HG03460 (cell line): Measurements from ENCODE around the gene CPNE6.

Source experiments
- ATAC-seq: cut with Tn5 transposase; IDR thresholded peaks from one replicate; pipeline ENCODE4 v1.9.1; 2021; ENCODE audit not compliant: unreplicated experiment

Gene CPNE6

DNA sequence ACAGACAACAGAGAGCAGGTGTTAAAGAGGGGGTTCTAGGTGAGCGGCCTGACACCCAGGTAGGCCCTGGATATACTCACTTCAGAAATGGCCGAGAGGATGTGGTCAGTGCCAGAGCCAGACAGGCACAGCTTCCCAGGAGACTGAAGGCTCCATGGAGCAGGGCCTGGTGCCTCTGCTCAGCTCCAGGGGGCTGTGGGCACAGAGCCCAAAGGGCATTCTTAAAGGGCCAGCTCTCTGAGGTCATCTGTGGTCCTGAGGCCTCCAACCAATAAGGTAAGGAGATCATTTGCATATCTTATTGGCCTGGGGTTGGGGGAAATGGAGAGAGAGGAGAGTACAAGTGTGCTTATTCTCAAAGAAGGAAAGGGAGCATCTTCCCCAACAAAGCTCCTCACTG, 13.1 kb downstream of the CPNE6 start:
- ATAC-seq: no peak

DNA sequence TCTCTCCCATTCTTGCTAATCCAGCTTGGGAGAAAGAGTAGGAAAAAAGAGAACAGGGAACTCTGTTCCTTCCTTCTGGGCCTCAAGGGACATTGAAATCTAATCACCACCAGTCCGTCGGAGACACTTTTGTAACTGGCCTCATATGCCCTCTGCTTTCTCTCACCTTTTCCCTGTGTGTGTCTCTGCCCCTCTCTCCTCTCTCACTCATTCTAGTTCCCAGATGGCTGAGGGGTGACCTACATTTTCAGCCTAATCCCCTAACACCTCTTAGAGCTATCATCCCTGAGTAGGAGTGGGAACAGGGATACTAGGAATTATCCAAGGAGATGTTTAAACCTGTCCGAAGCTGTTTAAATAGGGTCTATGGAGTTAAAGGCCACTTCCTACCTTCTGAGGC, 13.9 kb downstream of the CPNE6 start:
- no peak for ATAC-seq

DNA sequence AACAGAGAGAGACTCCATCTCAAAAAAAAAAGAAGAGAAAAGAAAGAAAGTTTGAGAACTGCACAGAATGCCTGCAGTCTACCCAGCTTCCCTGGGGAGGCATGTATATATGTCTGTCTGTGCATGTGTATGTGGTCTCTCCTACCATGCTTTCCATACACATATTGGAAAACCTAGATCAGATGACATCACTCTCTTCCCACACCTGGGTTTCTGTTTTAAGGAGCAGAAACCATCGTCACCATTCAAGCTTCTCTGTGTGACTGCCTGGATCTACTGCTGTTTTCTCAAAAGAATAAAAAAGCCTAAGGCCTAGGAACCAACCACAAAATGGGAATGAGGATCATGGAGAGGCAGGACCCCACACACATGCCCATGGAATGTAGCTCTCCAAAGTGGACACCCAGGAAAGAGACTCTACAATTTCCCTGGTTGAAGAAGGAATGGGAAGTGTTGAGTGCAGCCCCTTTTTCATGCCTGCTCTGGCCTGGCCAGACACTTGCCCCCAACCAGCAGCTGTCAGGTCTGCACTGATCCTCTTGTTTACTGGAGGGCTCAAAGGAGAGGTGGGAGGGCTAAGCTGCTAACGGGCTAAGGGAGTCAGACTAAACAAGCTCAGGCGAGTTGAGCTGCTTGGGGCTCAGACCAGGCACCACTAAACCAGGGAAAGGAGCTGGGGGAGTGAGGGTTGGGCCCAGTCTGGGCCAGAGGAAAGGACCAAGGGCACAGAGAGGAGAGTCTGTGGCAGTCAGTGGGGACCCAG, 15.0 kb downstream of the CPNE6 start:
- ATAC-seq: no peak

DNA sequence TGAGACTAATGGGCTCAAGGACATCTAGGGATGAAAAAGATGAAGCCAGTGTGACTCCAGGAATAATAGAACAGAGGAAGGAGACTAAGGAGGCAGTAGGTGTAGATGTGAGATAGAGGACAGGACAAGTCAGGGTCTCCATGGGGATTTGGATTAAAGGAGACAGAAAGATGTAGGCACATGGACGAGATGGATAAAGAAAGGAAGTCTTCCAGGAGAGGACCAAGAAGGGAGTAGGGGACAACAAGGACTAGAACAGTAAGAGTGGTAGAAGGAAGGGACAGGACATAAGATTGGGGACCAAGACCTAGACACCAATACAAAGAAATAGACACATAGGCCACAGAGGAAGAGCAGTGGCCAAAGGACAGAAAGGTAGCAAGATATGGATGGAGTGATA, 15.6 kb downstream of the CPNE6 start:
- no peak for ATAC-seq

DNA sequence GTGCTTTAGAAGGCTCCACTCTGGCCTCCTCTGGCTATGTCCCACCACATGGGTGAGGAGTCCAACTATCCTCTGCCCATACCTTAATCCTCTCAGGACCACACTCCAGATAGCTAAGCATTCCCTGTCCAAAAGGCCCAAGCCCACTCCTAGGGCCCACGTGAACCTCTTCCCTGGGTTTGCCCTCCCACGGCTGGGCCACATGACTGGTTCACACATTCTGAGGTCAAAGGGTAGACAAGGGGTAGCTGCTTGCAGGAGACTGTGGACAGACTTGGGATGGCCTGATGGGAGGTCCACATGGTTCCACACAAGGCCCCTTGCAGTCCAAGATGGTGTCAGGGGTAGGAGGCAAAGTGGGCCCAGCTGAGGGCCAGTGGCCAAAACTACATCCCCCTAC, 16.7 kb downstream of the CPNE6 start:
- ATAC-seq: no peak

DNA sequence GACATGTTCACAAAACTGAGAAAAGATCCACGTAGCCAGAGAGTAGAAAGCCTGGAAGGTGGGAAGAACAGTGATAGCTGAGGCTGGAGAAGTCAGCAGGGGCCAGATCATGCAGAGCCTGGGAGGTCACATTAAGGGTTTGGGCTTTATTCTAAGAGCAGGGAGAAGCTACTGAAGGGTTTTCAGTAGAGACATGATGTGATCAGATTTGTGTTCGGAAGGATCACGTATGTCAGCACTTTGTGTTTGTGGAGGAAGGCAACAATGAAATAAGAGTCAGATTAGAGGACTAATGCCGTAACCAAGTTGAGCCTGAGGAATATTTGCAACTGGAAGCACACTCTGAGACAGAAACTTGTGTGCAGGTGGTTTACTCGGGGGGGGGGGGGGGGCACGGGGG, 18.5 kb downstream of the CPNE6 start:
- ATAC-seq: no peak

DNA sequence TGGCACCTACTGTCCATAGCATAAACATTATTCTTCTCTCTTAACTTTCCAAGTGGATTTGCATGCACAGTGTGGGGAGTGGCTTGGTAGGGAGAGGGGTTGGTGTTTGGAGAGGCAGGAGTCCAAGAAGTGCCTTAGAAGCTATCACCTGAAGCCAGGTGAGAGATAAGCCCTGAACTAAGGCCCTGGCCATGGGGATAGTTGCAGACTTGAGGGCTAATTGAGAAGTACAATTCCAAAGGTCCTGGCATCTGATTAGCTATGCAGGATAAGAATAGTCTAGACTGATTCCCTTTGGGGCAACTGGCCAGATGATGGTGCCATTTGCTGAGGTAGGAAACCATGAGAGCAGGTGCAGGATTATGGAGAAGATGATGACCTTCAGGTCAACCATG, 20.7 kb downstream of the CPNE6 start:
- no peak for ATAC-seq

DNA sequence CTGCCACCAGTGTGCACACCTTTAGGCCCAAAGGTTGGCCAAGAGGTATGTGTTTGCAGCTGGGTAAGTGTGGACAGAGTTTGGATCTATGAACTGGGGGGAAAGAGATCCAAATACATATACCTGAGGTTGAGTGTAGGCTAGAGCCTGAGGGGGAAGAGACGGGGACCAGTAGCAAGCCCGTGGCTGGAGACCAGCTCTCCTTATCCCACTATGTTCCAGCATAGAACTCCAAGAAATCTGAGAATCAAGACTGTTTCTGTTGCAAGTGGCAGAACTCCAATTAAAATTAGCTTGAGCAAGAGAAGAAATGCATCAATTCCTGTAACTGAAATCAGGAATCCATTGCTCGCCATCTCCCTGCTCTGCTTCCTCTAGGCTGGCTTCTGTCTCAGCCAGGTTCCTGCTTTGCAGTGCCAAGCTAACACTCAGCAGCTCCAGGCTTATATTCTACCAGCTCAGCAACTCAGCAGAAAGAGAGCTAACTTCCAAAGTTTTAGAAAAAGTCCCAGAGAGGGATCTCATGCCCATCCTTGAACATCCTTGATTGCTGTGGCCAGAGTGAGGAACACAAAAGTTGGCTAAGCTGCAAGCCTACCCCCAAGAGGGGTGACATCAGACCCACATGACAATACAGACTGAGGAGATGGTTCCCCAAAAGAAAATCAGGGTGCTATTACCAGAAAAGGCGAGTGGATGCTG, 21.3 kb downstream of the CPNE6 start:
- ATAC-seq: no peak

DNA sequence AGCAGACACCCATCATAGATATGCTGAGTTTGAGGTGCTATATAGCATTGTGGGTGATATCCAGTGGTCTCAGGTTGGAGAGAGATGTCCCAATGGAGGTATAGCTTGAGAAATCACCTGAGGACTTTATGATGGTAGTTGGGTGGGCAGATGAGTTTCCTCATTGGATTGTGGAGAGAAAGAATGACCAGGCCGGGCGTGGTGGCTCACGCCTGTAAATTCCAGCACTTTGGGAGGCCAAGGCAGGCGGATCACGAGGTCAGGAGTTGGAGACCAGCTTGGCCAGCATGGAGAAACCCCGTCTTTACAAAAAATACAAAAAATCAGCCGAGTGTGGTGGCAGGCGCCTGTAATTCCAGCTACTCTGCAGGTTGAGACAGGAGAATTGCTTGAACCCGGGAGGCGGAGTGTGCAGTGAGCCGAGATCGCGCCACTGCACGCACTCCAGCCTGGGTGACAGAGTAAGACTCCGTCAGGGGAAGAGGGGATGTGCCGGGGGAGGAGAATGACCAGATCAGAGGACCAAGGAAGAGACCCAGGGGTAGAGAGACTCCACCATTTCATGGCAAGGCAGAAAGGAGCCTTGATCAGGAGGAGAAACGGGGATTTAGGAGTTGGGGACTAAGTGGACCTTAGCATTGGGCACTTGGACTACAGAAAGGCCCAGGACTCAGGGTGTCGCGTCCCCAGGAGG, 22.0 kb downstream of the CPNE6 start:
- ATAC-seq: no peak

DNA sequence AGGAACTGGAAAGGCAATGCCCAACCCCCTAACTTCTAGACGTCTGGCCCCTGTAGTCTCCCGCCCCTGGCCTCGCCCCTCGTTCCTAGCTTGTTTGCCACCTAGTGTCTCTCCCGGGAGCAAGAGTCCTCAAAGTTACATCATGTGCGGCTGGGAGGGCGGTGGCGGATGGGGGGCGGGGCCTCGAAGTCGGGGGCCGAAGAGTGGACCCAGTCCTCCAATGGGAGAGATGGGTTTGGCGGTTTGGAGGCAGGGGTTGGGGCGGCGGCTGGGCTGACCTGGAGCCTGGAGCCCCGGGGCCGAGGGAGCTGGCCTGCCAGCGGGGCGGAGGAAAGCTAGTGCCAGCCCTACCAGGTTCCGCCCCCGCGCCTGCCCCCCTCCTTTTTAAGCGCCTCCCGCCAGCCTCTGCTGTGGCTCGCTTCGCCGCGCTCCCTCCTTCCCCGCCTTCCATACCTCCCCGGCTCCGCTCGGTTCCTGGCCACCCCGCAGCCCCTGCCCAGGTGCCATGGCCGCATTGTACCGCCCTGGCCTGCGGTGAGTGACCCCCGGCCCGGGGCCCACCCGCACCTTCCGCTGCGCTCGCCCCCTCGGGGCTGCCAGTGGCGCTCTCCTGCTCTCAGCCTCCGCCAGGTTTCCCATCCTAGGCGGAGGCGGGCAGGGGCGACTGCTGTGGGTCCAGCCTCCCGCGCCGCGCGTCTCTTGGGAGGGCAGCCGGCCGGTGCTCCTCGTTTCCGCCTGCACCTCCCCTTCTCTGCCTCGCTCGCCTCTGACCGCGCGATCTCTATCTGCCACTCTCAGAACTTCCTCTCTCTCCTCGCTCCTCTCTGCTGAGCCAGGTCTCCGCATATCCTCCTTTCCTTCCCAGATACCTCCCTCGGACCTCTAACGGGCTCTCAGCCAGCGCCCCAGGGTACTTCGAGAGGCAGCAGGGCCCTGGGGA, 22.8 kb downstream of the CPNE6 start, which contains the start of gene PCK2:
Gene PCK2, plus strand, starts transcription at position 411 of the 940 bp plus-strand sequence. Its CDS starts 95 bp downstream, at position 506.
- ATAC-seq: peak; percentile 46

DNA sequence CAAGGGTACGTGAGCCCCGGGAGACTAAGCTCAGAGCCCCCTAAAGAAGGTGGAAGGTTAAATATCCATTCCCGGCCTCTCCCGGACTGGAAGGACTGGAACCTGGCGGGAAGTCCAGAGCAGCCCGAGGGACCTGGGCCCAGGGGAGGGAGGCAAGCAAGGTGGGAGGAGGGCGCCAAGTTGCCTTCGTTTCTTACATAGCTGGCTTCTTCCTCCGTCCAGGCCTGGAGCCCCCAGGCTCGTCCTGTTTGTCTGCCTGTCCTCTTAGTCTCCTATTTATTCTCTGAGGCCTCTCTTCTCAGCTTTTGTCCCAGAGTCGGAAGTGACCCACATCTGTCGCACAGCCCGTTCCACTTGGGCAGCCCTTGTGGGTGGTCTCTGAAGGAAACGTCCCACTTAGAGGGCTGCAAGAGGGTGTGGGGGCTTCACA, 23.5 kb downstream of the CPNE6 start:
- ATAC-seq: no peak

DNA sequence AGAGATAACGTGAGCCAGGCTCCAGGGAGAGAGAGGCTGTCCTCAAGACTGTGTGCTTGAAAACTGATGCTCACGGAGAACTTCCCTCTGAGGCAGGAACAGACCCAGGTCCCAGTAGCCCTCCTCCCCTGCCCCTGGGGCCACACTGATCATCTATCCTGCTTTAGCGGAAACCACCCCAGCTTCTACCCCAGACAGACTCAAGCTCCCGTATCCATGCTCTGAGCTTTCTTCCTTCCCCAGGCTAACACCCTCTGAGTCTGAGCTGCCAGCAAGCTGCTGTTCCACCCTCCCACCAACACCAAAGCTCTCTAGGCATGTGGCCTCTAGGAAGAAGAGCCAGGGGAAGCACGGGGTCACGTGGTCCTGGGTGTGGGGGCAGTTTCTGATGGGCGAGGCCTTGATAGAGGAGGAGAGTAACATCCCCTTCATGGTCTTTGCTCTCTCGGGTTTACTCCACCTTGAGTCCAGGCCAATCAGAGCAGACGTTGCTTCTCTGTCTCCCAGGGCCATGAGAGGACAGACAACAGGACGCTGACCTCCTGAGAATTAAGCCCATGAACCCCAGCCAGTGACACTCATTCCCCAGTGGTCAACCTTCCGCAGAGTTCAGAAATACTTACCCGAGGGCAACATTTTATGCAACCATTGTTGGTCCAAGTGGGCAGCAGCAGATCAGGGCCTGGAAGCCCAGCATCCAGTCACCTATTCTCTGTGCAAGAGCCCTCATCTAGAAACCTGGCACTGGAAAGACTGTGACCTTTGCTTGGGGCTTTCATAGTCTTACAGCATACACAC, 24.1 kb downstream of the CPNE6 start:
- peak; percentile 67 for ATAC-seq

DNA sequence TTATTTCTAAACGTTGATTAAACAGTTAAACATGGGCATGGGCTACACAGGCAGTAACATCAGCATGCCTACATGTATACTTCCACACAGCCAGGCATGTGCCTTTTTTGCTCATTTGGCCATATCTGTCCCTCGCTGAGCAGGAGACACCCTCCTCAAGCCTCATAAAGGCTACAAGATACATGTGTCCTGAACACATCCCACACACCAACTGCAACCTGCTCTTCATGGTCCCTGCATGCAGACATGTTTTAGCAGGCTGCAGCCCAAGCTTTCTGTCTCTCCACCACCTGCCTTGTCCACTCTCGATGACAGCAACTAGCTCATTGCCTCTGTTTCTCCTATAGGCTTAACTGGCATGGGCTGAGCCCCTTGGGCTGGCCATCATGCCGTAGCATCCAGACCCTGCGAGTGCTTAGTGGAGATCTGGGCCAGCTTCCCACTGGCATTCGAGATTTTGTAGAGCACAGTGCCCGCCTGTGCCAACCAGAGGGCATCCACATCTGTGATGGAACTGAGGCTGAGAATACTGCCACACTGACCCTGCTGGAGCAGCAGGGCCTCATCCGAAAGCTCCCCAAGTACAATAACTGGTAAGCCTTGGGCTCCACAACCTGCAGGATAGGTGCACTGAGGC, 25.3 kb downstream of the CPNE6 start:
- ATAC-seq: no peak

DNA sequence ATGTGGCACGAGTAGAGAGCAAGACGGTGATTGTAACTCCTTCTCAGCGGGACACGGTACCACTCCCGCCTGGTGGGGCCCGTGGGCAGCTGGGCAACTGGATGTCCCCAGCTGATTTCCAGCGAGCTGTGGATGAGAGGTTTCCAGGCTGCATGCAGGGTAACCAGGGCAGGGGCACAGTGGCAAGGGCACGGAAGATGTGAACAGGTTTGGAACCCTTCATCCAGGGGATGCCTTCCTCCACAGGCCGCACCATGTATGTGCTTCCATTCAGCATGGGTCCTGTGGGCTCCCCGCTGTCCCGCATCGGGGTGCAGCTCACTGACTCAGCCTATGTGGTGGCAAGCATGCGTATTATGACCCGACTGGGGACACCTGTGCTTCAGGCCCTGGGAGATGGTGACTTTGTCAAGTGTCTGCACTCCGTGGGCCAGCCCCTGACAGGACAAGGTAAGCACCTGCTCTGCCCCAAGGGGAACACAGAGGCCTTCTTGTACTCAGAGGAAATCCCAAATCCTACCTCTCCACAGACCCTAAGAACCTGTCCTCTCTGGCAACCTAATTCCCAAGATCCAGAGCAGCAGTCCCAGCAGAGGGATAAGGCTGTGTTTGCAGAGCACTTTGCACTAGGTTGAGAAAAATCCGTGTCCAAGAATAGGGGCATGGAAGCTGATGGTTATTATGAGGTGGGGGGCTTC, 27.0 kb downstream of the CPNE6 start:
- no peak for ATAC-seq

DNA sequence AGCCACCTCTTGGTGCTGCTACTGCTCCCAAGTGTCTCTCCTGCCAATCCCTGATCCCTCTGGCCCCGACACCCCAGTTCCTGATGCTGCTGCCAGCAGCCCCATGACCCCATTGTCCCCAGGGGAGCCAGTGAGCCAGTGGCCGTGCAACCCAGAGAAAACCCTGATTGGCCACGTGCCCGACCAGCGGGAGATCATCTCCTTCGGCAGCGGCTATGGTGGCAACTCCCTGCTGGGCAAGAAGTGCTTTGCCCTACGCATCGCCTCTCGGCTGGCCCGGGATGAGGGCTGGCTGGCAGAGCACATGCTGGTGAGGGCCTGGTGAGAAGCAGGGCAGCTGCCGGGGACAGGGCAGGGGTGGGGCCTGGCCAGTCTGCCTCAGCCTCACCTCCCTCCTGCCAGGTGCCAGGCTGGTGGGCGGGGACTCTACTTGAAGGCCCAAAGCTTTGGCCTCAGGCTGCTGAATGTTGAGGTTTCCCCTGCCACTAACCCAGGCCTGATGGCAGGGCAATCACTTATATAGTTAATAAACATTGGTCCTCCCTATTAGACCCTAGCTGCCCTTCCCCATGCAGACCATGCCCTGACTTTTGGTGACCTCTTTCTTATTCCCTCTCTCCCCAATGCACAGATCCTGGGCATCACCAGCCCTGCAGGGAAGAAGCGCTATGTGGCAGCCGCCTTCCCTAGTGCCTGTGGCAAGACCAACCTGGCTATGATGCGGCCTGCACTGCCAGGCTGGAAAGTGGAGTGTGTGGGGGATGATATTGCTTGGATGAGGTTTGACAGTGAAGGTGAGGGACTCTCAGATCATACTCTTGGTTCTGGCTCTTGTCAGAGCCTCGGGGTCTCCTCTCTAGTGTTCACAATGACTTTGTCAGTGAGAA, 27.8 kb downstream of the CPNE6 start:
- ATAC-seq: no peak

DNA sequence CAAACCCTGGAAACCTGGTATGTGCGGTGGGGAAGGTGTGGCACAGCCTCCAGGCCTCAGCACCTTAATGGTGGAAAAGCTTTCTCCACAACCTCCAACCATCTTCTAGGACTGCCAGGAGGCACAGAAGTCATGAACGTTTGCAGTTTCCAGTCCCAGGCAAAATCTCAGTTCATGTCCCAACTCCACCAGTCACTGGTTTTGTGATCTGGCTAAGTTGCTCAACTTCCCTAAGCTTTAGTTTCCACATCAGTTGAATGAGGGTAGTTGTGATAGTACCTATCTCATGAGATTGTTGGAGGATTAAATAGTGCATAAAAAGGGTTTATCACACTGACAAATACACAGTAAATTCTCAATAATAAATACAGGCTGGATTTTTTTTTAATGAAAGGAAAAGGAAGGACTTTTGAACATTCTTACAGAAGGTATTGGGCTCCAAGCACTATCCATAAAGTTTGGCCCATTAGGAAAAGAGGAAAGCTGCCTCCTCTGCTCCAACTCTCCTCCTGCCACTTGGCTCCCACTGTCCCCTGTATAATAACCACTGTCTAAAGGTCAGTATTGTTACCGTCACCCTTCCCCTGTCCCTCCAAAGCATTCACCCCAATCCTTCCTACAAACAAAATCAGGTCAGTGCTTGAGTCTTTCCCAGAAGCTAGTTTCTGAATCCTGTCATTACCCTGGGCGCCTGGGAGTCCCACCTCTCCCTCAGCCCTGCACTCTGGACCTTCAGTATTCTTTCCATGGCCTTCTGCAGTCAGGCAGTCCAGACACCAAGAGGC, 29.0 kb downstream of the CPNE6 start:
- no peak for ATAC-seq

DNA sequence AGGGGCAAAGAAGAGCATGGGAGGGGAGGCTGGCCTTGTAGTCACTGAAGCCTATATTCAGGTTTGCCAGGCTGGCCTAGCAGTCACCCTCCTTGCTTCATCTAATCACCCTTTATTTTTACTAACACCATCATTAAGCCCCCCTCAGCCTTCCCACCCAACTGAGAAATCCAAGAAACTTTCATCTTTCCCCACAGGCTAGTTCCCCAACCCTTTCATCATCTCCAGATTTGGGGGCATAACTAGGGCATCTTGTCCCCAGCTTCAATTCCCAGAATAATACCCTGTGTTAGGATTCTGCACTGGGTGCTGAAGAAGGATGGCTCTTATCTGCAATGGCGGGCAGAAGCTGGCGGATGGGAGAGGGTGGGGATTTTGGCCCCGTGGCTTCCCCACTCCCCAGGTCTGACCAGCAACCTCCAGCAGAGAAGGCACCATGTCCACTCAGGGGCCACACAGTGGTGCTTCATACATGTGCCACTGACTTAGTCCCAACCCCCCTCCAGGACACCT, 29.7 kb downstream of the CPNE6 start:
- no peak for ATAC-seq
